ENCODE measurements around the gene FGD3.
A peak's percentile ranks its signal among the peaks of the same experiment; 100 is the strongest.

Gene FGD3

GRCh38 chr9:93076101-93076791 is 128.9 kb downstream of the FGD3 start:
- no peak for DNase-seq (ENCODE audit: low read depth)
- no peak for TF ChIP-seq CTCF (conservative IDR thresholded peaks at IDR 0.05; ENCODE audit: low read depth, low read length)
- no peak overlapping the region for H3K4me3 ChIP-seq (ENCODE audit: low read depth, low read length)

GRCh38 chr9:93076792-93077128 is 129.4 kb downstream of the FGD3 start:
- TF ChIP-seq CTCF (conservative IDR thresholded peaks at IDR 0.05; ENCODE audit: low read depth, low read length) = no peak
- no peak for DNase-seq (ENCODE audit: low read depth)
- no peak overlapping the region for H3K4me3 ChIP-seq (ENCODE audit: low read depth, low read length)

- no peak for TF ChIP-seq CTCF (conservative IDR thresholded peaks at IDR 0.05; ENCODE audit: low read depth, low read length)
- DNase-seq (ENCODE audit: low read depth) = no peak
- H3K4me3 ChIP-seq (ENCODE audit: low read depth, low read length) = no peak overlapping the region
These were observed 130.0 kb downstream of the FGD3 start for GRCh38 chr9:93077367-93077766.

GRCh38 chr9:93077811-93078210 is 130.5 kb downstream of the FGD3 start:
- DNase-seq (ENCODE audit: low read depth) = no peak
- no peak overlapping the region for H3K4me3 ChIP-seq (ENCODE audit: low read depth, low read length)
- no peak for TF ChIP-seq CTCF (conservative IDR thresholded peaks at IDR 0.05; ENCODE audit: low read depth, low read length)

- no peak for DNase-seq (ENCODE audit: low read depth)
- H3K4me3 ChIP-seq (ENCODE audit: low read depth, low read length) = no peak overlapping the region
- TF ChIP-seq CTCF (conservative IDR thresholded peaks at IDR 0.05; ENCODE audit: low read depth, low read length) = no peak
These were observed 132.0 kb downstream of the FGD3 start for GRCh38 chr9:93079371-93079770.

- DNase-seq (ENCODE audit: low read depth) = no peak
- H3K4me3 ChIP-seq (ENCODE audit: low read depth, low read length) = no peak overlapping the region
- no peak for TF ChIP-seq CTCF (conservative IDR thresholded peaks at IDR 0.05; ENCODE audit: low read depth, low read length)
These were observed 133.1 kb downstream of the FGD3 start for GRCh38 chr9:93080406-93080805.

- H3K4me3 ChIP-seq (ENCODE audit: low read depth, low read length) = no peak overlapping the region
- peak; percentile 33 for DNase-seq (ENCODE audit: low read depth)
- no peak for TF ChIP-seq CTCF (conservative IDR thresholded peaks at IDR 0.05; ENCODE audit: low read depth, low read length)
These were observed 133.8 kb downstream of the FGD3 start for GRCh38 chr9:93081081-93081529.

Data from choroid plexus epithelial cell (primary cell).